COLO829 (cell line): Measurements from ENCODE around the gene CXCL5.
"Not testable (repeated sequence)": the region's sequence is repeated elsewhere in the genome, so short reads cannot be mapped to it uniquely, and the experiment has no call there.

Source experiments
- DNase-seq: peaks from one replicate; pipeline ENCODE4 v3.0.0; 2012; ENCODE audit warnings: low spot score

CXCL5 gene

DNA sequence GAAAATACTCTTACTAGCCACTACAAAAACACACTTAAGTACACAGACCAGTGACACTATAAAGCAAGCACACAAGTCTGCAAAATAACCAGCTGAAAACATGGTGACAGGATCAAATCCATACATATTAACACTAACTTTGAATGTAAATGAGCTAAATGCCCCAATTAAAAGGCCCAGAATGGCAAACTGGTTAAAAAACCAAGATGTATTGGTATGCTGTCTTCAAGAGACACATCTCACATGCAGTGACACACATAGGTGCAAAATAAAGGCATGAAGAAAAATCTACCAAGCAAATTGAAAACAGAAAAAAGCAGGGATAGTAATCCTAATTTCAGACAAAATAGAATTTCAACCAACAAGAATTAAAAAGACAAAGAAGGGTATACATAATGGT is 27.5 kb downstream of the CXCL5 start:
- DNase-seq, result no peak

DNA sequence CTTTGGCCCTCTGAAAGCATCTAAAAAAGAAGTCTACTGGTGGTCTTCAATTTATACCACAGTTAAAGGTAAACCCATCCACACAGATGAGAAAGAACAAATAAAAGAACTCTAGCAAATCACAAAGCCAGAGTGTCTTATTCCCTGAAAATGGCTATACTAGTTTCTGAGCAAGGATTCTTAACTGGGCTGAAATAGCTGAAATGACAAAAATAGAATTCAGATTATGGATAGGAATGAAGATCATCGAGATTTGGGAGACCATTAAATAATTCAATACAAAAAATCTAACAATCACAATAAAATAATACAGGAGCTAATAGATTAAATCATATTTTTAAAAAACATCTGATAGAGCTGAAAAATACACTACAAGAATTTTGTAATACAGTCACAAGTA is 28.5 kb downstream of the CXCL5 start:
- DNase-seq, result no peak

DNA sequence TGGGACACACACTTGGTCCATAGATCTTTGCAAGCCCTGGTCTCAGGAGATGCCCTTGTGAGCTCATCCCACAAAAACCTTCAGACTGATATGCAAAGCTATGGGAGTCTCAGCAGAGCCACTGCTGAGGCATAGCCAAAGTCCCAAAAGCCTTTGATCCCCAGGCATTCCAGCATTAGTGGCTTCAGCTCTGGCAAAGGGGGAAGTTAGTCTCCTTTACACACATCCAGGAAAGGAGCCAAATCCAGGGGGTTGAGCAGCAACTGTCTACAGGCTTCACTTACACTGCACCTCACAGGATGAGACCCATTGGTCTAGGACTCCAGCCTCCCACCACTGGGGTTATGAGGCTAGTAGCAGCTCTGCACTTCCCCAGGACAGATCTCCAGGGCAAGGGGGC is 30.6 kb downstream of the CXCL5 start:
- DNase-seq, result no peak

DNA sequence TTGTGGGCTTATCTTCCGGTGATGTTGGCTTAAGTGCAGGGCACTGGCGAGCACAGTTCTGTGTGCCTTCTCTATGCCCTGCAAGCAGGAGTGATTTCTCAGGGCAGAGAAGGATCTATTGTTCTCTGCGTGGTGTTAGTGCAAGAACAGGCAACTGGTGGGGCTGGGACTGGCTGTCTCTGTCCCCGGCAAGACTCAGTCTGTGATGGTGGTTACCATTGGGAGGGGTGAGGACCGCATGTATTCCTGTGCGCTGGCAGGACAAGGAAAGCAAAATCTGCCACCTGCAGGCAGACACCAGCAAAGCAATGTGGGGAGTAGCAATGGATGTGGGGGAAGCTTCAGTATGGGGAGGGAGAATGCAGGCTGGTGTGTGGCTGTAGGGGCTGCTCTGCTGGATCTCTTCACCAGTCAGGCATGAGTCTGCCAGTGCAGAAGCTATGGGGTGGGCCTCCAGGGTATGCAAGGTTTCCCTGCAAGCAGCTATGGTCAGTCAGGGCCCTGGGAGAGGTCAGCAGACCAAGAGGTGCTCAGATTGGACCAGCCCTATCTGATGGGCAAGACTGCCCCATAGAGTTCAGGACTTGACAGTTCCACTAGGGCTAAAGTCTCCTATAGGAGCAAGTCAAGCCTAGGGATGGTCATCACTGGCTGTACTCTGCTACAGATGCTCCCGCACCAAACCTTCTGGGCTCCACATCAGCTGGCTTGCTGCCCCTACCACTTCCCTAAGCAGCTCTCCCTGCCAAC is 33.4 kb downstream of the CXCL5 start:
- DNase-seq, result peak; percentile 63

DNA sequence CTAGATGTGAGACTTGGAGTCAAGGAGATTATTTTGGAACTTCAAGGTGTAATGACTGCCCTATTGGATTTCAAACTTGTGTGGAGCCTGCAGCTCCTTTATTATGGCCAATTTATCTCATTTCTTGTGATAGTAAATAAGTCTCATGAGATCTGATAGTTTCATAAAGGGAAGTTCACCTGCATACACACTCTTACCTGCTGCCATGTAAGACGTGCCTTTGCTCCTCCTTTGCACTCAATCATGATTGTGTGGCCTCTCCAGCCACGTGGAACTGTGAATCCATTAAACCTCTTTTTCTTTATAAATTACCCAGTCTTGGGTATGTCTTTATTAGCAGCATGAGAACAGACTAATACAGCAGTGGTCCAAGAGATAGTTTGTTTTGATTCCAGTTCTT is 35.8 kb downstream of the CXCL5 start:
- no peak for DNase-seq

DNA sequence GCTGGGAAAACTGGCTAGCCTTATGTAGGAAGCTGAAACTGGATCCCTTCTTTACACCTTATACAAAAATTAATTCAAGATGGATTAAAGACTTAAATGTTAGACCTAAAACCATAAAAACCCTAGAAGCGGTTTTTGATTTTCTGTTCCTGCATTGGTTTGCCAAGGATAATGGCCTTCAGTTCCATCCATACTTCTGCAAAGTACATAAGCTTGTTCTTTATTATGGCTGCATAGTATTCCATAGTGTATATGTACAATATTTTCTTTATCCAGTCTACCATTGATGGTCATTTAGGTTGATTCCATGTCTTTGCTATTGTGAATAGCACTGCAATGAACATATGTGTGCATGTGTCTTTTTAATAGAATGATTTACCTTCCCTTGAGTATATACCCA is 39.4 kb downstream of the CXCL5 start:
- not testable (repeated sequence) for DNase-seq

DNA sequence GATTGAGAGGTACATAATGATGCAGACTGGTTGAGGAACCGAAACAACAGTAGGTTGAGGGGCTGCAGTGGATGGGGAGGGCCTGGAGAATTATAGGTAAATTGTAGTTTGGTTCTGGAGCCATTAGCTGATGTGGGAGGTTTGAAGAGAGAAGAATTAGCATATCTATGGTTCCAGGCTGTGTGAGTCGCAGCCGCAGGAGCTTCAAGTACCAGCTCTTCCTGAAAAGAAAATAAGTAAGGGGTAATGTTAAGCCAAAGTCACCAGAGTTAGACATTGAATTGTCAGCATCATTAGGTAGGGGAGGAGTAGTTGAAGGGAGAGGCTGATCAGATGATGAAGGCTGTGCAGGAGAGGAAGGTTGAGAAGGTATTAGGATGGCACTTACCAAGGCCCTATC is 46.1 kb downstream of the CXCL5 start:
- DNase-seq, result no peak

DNA sequence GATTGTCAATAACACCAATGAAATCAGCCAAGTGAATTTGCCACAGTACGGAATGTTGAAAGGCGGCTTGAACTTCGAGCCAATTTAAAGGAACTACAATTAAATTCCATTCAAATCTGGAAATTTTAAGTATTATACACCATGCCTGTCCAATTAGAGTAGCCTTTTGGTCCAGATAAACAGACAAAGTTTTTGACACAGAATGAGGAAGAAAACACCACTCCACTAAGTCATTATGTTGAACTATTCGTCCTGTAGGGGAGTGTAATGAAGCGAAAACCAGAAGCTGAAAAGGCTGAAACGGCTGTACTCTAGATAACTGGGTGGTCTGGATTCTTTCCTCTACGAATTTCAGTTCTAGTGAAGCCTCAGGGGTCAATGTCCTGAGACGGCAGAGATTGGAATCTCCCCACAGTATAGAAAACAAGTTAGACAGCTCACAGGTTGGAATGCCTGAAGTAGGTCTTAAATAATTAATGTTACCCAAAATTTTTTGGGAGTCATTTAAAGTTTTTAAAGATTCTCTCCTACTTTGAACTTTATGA is 48.0 kb downstream of the CXCL5 start:
- DNase-seq, result not testable (repeated sequence)

DNA sequence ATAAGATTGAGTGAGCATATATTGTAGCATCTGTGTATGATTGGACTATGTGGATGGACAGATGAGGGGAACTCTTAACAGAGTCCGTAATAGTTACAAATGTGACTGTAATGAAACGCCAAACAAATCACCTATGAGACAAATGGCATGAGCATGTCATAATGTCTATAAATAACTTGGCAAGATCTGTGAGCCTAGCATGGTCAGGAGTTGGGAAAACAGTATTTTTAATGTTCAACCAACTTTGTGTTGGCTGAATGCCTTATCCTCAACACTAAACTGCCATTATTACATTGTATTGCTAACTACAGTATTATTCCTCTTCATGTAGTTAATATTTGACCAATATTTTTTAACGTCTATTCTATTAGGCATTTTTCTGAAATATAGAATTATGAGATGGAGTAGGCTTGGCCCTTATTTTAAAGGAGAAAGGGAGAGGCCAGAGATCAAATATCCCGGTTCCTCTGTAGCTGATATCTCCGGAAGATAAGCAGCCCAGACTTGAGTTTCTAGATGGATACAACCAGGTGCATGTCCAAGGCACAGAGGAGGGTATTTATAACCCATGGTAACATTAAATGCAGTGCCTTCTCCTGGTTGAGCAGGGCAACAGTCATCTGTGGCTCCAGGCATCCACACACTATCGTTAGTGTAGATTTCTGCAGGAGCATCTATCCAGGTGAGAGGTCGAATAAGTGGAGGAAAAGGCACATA is 49.3 kb downstream of the CXCL5 start:
- DNase-seq, result no peak

DNA sequence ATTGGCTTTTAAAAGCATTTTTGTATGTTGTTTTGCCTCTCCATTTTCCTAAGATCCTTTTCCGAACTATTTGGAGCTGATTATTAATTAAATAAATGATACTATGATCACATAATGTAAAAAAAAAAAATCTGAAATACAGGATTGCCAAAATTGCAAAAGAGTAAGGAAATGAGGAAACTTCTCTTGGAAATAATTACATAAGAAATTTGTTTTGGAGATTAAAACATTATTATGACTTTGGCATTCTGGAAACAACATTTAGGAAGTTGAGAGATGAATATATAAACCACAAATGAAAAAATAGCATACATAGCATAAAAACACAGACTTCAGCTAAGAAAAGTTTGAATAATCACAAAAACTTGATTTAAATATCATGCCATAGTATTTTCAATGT is 50.2 kb downstream of the CXCL5 start:
- no peak for DNase-seq

DNA sequence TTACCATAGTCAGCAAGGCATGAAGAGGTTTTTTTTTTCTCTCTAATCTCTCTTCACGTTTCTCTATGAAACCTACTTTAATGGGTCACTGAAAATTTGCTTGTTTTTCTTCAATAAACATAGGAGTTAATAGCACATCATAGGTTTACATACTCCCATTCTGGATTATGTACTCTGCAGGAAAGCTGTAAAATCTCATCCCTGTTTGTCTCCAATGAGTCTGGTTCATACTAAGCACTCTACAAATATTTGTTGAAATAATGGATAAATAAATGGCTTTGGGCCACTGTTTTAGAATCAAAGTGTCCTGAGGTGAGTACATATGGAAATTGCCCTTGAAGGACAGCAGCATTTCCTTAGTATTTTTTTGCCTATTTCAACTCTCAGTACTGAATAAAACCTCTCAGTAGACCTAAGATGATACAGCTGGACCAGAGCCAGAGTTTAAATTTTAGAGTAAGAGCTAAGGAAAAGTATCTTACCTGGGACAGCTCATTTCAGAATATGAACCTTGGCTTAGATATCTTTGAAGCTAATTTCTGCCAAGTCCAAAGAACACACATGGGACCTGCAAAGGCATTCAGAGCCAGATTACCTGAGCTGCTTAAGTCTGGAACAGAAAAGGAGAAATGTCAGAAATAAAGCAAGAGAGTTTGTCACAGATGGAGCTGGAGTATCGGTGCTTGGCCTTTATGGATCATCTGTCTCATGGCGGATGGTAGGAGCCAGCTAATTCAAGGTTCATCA is 51.1 kb downstream of the CXCL5 start:
- no peak for DNase-seq

DNA sequence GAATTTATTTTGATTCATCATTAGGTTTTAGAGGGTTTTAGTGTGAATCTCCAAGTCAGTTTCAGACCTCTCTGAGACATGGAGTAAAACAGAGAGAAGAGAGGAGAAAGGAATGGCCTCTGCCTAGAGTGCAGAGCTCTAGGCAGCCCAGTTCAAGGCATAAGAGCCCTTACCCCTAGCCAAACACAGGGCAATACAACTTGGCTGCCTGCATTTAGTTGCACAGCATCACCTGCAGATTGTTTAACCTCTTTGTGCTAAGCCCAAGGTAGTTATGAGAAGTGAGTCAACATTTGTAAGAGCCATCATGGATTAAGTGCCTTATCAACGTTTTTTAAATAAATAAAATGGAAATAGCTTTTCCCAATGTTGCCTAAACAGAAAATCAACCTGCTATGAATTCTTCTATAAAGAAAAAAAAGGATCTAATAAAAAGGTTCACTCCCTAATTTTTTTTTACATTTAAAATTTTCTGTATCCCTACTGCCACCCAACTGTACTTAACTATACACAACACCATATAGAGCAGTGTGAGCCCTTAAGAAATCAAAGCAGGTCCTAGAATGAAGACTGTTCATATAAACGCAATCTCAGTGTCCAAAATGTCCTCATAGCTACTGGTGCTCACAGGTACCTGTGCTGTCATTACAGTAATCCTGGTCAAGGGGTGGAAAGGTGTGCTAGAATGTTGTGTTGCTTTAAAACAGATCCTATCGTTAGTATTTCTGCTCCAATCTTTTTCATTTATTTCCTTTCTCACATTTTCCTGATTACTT is 52.6 kb downstream of the CXCL5 start:
- DNase-seq, result no peak
